Stimulated activated CD8-positive, alpha-beta memory T cell treated with anti-CD3 and anti-CD28 coated beads, Interleukin-12 subunit alpha, Interleukin-12 subunit beta, amount 100 ng/mL, for 4 hours (primary cell): Measurements from ENCODE around the gene R3HCC1L.

Source experiments
- DNase-seq: peaks from one replicate; pipeline ENCODE4 v3.0.0-alpha.2; 2020; ENCODE audit warnings: low read depth

Gene R3HCC1L

DNA sequence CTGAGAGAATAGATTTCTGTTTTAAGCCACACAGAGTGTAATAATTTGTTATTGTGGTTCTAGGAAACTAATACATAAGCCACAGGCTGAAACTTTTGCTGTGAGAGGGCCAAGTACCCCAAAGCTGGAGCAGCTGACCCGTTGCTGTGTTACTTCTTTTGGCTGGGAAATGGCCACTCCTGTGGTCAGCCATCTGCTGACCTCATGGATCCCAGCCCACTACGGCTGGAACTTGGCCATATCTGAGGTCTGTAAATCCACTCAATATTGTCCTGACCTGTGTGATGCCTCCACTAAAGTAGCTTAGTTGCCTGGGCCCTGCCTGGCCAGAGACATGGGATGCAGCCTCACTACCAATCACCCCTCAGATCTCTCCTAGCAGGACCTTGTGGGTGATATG lies 151.0 kb downstream of the R3HCC1L start:
- no peak for DNase-seq

DNA sequence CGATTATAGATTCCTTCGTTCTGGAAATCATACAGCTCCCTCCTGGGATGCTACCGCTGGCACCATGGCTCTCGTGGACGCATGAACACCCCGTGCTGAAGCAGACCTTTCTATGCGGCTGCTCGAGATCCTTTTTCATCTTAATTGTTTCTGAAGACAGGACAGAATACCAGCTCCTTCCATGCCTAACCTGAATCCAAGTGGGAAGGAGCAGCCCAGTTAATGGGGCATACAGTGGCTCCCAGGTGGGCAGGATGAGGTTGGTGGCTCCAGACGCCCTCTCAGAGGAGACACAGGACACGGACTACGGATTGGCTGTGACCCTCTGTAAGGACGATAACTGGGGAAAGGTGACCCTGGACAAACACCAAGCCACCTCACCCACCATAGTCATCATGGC lies 152.0 kb downstream of the R3HCC1L start:
- DNase-seq, result no peak

DNA sequence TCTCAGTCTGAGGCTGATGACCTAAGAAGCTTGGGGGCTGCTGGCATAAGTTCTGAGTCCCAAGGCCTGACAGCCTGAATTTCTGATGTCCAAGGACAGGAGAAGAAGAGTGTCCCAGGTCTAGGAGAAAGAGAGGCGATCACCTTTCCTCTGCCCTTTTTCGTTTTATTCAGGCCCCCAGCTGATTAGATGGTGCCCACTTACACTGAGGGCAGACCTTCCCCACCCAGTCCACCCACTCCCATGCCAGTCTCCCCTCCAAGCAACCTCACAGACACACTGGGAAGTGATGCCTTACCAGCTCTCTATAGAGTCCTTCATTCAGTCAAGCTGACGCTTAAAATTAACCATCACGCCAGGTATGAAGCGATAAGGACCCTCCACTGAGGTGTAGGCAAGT lies 152.9 kb downstream of the R3HCC1L start:
- DNase-seq, result no peak

DNA sequence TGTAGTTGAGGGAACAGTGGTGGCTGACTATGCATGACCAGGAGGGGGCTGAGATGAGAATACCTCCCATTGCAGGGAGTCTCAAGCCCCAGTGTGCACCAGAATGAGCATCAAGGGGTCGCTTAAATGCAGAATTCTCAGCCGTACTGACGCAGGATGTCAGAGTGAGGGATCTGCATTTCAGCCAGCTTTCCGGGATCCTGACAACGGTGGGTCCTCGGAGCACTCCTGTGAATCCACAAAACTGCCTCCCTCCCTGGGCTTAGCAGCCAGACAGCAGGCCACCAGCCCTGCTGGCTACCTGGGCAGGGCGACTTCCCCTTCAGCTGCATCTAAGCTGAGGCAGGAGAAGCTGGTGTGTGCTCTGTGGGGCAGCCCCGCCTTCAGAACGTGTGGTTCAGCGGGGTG lies 155.3 kb downstream of the R3HCC1L start:
- no peak for DNase-seq

DNA sequence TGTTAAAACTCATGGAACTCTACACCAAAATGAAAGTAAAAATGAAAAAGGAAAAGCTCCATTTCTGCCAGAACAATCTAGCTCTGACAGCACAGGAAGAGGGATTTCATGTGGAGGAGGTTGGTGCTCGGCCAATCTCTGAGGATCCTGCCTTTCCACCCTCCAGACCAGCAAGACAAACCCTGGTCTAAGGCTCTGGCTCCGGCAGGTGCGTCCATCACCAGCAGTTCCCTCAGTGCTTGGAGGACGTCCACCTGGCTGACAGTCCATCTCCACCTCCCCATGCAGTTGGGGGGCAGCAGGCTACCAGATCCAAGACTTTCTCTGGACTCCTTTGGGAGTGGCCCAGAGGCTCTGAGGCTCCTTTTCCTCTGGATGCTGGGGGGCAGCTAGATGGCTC lies 158.5 kb downstream of the R3HCC1L start:
- DNase-seq, result no peak

DNA sequence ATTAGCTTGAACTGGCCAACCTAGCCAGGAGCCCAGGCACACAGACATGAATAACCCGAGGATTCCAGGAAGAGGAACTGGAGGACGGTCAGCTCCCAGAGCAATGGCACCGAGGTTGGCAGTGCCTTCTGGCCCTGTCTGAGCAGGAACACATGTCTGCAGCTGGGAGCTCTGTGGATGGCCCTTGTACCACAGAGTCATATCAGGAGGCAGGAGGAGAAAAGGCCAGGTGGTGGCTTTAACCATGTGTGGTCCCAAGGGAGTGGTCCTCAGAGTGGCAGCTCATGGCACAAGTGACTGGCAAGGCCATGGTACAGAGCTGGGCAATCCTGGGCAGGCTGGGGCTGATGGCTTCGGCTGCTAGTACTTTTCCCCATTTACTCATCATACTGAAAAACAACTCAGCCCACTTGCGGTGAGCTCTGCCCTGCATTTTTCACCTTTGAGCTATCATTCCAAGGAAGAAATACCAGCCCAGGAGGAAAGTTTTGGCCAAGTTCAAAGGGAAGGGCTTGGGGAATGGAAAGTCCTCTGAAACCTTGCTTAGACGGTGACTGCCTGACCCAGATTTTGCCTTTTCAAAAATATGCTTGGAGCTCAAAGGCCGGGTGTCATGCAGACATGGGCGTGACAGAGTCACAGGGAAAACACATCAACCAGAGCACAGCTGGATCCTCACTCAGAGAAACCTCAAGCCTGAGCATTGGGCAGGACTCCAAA lies 159.3 kb downstream of the R3HCC1L start:
- DNase-seq, result no peak

DNA sequence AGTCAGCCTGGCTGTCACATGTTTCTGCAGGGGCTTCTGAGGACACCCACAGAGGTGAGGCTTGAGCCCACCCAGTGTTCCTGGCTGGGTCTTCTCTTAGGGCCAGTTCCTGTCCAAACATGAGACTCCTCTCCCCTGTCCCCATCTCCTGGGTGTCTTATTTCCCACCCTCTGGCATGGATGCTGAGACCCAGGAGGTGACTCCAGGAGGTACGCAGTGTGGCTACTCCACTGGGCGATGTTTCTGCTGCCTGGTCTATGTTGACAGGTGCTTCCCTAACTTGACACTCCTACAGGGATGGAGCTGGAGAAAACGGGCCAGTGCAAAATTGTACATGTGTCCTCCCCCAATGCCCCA lies 159.8 kb downstream of the R3HCC1L start:
- DNase-seq, result no peak
